ENCODE data around the gene OR6B3.

OR6B3 gene

DNA sequence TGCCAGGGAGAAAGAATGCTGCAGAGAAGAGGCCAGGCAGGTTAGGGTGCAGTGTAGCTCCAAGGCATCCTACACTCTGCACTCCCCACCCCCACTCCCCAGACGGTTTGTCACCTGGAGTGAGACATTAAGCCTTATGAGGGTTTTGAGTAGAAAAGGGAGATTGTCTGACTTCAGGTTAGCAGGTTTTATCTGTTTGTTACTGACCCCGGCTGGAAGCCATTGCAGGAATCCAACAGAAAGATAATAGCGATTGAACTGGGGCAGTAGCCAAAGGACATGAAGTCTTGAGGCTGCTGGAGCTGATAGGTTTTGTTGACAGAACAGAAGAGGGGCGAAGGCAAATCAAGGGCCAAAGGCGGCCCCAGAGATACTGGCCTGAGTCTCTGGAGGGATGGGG lies 36.0 kb upstream of the OR6B3 start:
- no peak overlapping the region for H2BK12ac ChIP-seq (ENCODE audit: low read length)

DNA sequence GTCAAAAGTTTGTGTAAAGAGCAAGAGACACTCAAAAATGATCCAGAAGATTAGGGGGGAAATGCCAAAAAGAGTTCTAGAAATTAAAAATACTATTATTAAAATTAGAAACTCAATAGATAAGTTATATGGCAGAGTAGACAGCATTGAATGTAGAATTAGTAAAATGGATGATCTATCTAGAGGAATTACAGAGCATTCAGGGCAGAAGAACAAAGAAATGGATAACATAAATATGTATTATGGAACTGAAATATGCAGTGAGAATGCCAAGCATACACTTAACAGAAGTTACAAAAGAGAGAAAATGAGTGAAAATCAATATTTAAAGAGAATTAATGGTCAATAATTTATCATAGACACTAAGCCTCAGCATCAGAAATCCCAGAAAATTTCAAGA lies 33.2 kb upstream of the OR6B3 start:
- Histone ChIP-seq H2BK15ac (ENCODE audit: low read length) (no peak overlapping the region), H3K4me1 (ENCODE audit: control insufficient read depth in 2 of 2, insufficient read depth in 1 of 2, low read depth in 1 of 2, low read length in 2 of 2) (no peaks in the 10 kb centered on the region), H2AK5ac (ENCODE audit: low read depth, low read length) (no peak overlapping the region), H2BK120ac (ENCODE audit: low read depth, low read length) (no peak overlapping the region), H3K9ac (ENCODE audit: low read depth, low read length, poor library complexity) (no peak overlapping the region), H3K27me3 (ENCODE audit: control insufficient read depth in 3 of 3, insufficient read depth in 3 of 3, low read depth in 1 of 3, low read length in 3 of 3) (no peaks in the 10 kb centered on the region), H3K79me1 (ENCODE audit: low read depth, low read length) (no peaks in the 10 kb centered on the region), H3K14ac (ENCODE audit: low read length) (no peak overlapping the region), H3K4me3 (ENCODE audit: low read length in 2 of 2) (no peak overlapping the region), H4K91ac (ENCODE audit: low read depth, low read length, poor library complexity) (no peak overlapping the region), H3K9me3 (replicated peaks in 1 of 2; ENCODE audit: control insufficient read depth in 2 of 2, insufficient read depth in 1 of 2, low read depth in 1 of 2, low read length in 2 of 2) (peaks cover 0 to 9% of the 10 kb centered on the region in 2 donors), H3K27ac (replicated peaks; ENCODE audit: low read length) (no peak overlapping the region), H3K4ac (ENCODE audit: low read length) (no peak overlapping the region), H3K23ac (ENCODE audit: low read depth, low read length, poor library complexity) (no peak overlapping the region), H3K36me3 (replicated peaks in 1 of 2; ENCODE audit: control insufficient read depth in 2 of 2, insufficient read depth in 2 of 2, low read length in 2 of 2) (no peaks in the 10 kb centered on the region), H2BK5ac (ENCODE audit: low read length) (no peak overlapping the region), H3K18ac (ENCODE audit: low read length) (no peak overlapping the region), H3K4me2 (ENCODE audit: insufficient read depth, low read length, poor library complexity, severe bottlenecking) (no peak overlapping the region), H4K8ac (ENCODE audit: low read depth, low read length) (no peak overlapping the region), H2BK12ac (ENCODE audit: low read length) (no peak overlapping the region), H2AFZ (ENCODE audit: low read length) (no peak overlapping the region)
- no peak for DNase-seq (ENCODE audit: low spot score)

More for the DNA sequence above, 36.0 kb upstream of the OR6B3 start:
- no peak overlapping the region for H3K18ac ChIP-seq (ENCODE audit: low read length)
- no peak for DNase-seq (ENCODE audit: low spot score)
- peaks cover 0 to 9% of the 10 kb centered on the region in 2 donors for H3K9me3 ChIP-seq (replicated peaks in 1 of 2; ENCODE audit: control insufficient read depth in 2 of 2, insufficient read depth in 1 of 2, low read depth in 1 of 2, low read length in 2 of 2)
- no peak overlapping the region for H3K9ac ChIP-seq (ENCODE audit: low read depth, low read length, poor library complexity)
- H4K91ac ChIP-seq (ENCODE audit: low read depth, low read length, poor library complexity) = no peak overlapping the region
- H3K4me2 ChIP-seq (ENCODE audit: insufficient read depth, low read length, poor library complexity, severe bottlenecking) = no peak overlapping the region
- H2BK5ac ChIP-seq (ENCODE audit: low read length) = no peak overlapping the region
- no peak overlapping the region for H3K27ac ChIP-seq (replicated peaks; ENCODE audit: low read length)
- no peak overlapping the region for H3K4ac ChIP-seq (ENCODE audit: low read length)
- H2AK5ac ChIP-seq (ENCODE audit: low read depth, low read length) = no peak overlapping the region
- H3K36me3 ChIP-seq (replicated peaks in 1 of 2; ENCODE audit: control insufficient read depth in 2 of 2, insufficient read depth in 2 of 2, low read length in 2 of 2) = no peaks in the 10 kb centered on the region
- no peak overlapping the region for H4K8ac ChIP-seq (ENCODE audit: low read depth, low read length)
- H3K4me1 ChIP-seq (ENCODE audit: control insufficient read depth in 2 of 2, insufficient read depth in 1 of 2, low read depth in 1 of 2, low read length in 2 of 2) = no peaks in the 10 kb centered on the region
- H3K23ac ChIP-seq (ENCODE audit: low read depth, low read length, poor library complexity) = no peak overlapping the region
- H2BK15ac ChIP-seq (ENCODE audit: low read length) = no peak overlapping the region
- peaks cover 0 to 9% (median 0%) of the 10 kb centered on the region in 3 experiments for H3K27me3 ChIP-seq (ENCODE audit: control insufficient read depth in 3 of 3, insufficient read depth in 3 of 3, low read depth in 1 of 3, low read length in 3 of 3)
- H3K4me3 ChIP-seq (ENCODE audit: low read length in 2 of 2) = no peak overlapping the region
- no peak overlapping the region for H2AFZ ChIP-seq (ENCODE audit: low read length)
- H2BK120ac ChIP-seq (ENCODE audit: low read depth, low read length) = no peak overlapping the region
- WGBS, 2 donors (ENCODE audit: extremely low coverage in 2 of 2, insufficient read length in 2 of 2, insufficient replicate concordance in 1 of 2) = no CpG with 5 or more reads among the region's 5 CpGs
- no peaks in the 10 kb centered on the region for H3K79me1 ChIP-seq (ENCODE audit: low read depth, low read length)
- no peak overlapping the region for H3K14ac ChIP-seq (ENCODE audit: low read length)

DNA sequence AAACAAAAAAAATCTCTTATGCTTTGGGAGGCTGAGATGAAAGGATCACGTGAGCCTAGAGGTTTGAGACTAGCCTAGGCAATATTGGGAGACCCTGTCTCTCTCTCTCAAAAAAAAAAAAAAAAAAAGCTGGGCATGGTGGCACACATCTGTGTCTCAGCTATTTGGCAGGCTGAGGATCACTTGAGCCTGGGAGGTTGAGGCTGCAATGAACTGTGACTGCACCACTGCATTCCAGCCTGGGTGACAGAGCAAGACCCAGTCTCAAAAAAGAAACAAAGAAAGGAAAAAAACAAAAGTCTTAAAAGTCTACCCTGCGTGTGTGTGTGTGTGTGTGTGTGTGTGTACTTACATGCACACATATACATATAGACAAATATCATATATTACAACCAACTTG lies 25.3 kb upstream of the OR6B3 start:
- no CpG with 5 or more reads among the region's 2 CpGs for WGBS, 2 donors (ENCODE audit: extremely low coverage in 2 of 2, insufficient read length in 2 of 2, insufficient replicate concordance in 1 of 2)
- Histone ChIP-seq H3K27ac (replicated peaks; ENCODE audit: low read length) (no peak overlapping the region), H3K4me3 (ENCODE audit: low read length in 2 of 2) (no peak overlapping the region), H3K4me2 (ENCODE audit: insufficient read depth, low read length, poor library complexity, severe bottlenecking) (no peak overlapping the region), H2BK15ac (ENCODE audit: low read length) (no peak overlapping the region), H3K27me3 (ENCODE audit: control insufficient read depth in 3 of 3, insufficient read depth in 3 of 3, low read depth in 1 of 3, low read length in 3 of 3) (no peaks in the 10 kb centered on the region), H2AK5ac (ENCODE audit: low read depth, low read length) (no peak overlapping the region), H3K36me3 (replicated peaks in 1 of 2; ENCODE audit: control insufficient read depth in 2 of 2, insufficient read depth in 2 of 2, low read length in 2 of 2) (no peaks in the 10 kb centered on the region), H3K9me3 (replicated peaks in 1 of 2; ENCODE audit: control insufficient read depth in 2 of 2, insufficient read depth in 1 of 2, low read depth in 1 of 2, low read length in 2 of 2) (peaks cover 5 to 7% of the 10 kb centered on the region in 2 donors), H3K79me1 (ENCODE audit: low read depth, low read length) (no peaks in the 10 kb centered on the region), H2AFZ (ENCODE audit: low read length) (no peak overlapping the region), H3K23ac (ENCODE audit: low read depth, low read length, poor library complexity) (no peak overlapping the region), H3K4me1 (ENCODE audit: control insufficient read depth in 2 of 2, insufficient read depth in 1 of 2, low read depth in 1 of 2, low read length in 2 of 2) (no peaks in the 10 kb centered on the region), H2BK120ac (ENCODE audit: low read depth, low read length) (no peak overlapping the region), H3K18ac (ENCODE audit: low read length) (no peak overlapping the region), H2BK5ac (ENCODE audit: low read length) (no peak overlapping the region), H4K91ac (ENCODE audit: low read depth, low read length, poor library complexity) (no peak overlapping the region), H4K8ac (ENCODE audit: low read depth, low read length) (no peak overlapping the region), H3K4ac (ENCODE audit: low read length) (no peak overlapping the region), H2BK12ac (ENCODE audit: low read length) (no peak overlapping the region), H3K14ac (ENCODE audit: low read length) (no peak overlapping the region), H3K9ac (ENCODE audit: low read depth, low read length, poor library complexity) (no peak overlapping the region)
- DNase-seq (ENCODE audit: low spot score) = no peak

DNA sequence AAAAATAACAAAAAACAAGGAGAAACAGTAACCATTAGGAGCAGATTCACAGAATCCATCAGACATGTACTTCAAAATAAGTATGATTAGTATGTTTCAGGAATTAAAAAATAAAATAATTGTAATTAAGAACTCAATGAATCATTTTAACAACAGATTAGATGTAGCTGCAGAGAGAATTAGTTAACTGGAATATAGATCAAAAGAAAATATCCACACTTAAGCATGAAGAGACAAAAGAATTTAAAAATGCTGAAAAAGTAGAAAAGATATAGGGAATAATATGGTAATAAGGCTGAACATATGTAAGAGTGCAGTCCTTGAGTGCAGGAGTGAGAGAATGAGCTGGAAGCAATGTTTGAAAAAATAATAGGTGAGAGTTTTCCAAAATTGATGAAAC lies 24.1 kb upstream of the OR6B3 start:
- Histone ChIP-seq H2AK5ac (ENCODE audit: low read depth, low read length) (no peak overlapping the region), H3K9ac (ENCODE audit: low read depth, low read length, poor library complexity) (no peak overlapping the region), H4K8ac (ENCODE audit: low read depth, low read length) (no peak overlapping the region), H2BK12ac (ENCODE audit: low read length) (no peak overlapping the region), H3K79me1 (ENCODE audit: low read depth, low read length) (no peaks in the 10 kb centered on the region), H3K4me3 (ENCODE audit: low read length in 2 of 2) (no peak overlapping the region), H3K23ac (ENCODE audit: low read depth, low read length, poor library complexity) (no peak overlapping the region), H3K14ac (ENCODE audit: low read length) (no peak overlapping the region), H3K4me2 (ENCODE audit: insufficient read depth, low read length, poor library complexity, severe bottlenecking) (no peak overlapping the region), H3K4ac (ENCODE audit: low read length) (no peak overlapping the region), H2AFZ (ENCODE audit: low read length) (no peak overlapping the region), H3K36me3 (replicated peaks in 1 of 2; ENCODE audit: control insufficient read depth in 2 of 2, insufficient read depth in 2 of 2, low read length in 2 of 2) (no peaks in the 10 kb centered on the region), H2BK5ac (ENCODE audit: low read length) (no peak overlapping the region), H3K9me3 (replicated peaks in 1 of 2; ENCODE audit: control insufficient read depth in 2 of 2, insufficient read depth in 1 of 2, low read depth in 1 of 2, low read length in 2 of 2) (peaks cover 5 to 7% of the 10 kb centered on the region in 2 donors), H2BK15ac (ENCODE audit: low read length) (no peak overlapping the region), H4K91ac (ENCODE audit: low read depth, low read length, poor library complexity) (no peak overlapping the region), H2BK120ac (ENCODE audit: low read depth, low read length) (no peak overlapping the region), H3K18ac (ENCODE audit: low read length) (no peak overlapping the region), H3K27me3 (ENCODE audit: control insufficient read depth in 3 of 3, insufficient read depth in 3 of 3, low read depth in 1 of 3, low read length in 3 of 3) (no peaks in the 10 kb centered on the region), H3K27ac (replicated peaks; ENCODE audit: low read length) (no peak overlapping the region), H3K4me1 (ENCODE audit: control insufficient read depth in 2 of 2, insufficient read depth in 1 of 2, low read depth in 1 of 2, low read length in 2 of 2) (no peaks in the 10 kb centered on the region)
- DNase-seq (ENCODE audit: low spot score) = no peak
